HL-60 (cell line): Measurements from ENCODE around the gene THAP9.

Experiments
- CTCF ChIP-seq: IDR thresholded peaks from one replicate; pipeline ENCODE4 v1.5.1; 2011; ENCODE audit warnings: low read length, control low read depth, inconsistent platforms; ENCODE audit not compliant: insufficient read depth
- GABPA ChIP-seq: IDR thresholded peaks from 2 replicates; pipeline ENCODE4 v1.6.1; 2012; ENCODE audit warnings: low read depth
- POLR2AphosphoS5 ChIP-seq: IDR thresholded peaks from 2 replicates; pipeline ENCODE4 v1.6.1; 2012; ENCODE audit warnings: low read depth
- REST ChIP-seq: IDR thresholded peaks from 2 replicates; pipeline ENCODE4 v1.6.1; 2012; ENCODE audit warnings: low read depth; ENCODE audit not compliant: insufficient replicate concordance
- SPI1 ChIP-seq: IDR thresholded peaks from 2 replicates; pipeline ENCODE4 v1.6.1; 2012; ENCODE audit warnings: low read depth, mild to moderate bottlenecking, borderline replicate concordance

DNA sequence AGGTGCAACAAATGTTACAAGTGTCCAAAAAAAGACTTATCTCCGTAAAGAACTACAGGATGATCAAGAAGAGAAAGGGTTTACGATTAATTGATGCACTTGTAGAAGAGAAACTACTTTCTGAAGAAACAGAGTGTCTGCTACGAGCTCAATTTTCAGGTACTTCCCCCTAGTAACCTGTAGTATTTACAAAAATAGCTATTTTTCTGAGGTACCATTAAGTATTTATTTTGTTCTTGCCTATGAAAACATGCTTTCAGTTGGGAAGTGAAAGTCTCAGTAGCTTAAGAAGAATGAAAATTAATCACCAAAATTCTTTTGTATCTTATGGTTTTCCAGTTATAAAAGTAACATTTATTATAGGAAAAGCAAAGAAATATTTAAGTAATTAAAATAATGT, 5.9 kb downstream of the THAP9 start:
- TF ChIP-seq CTCF (no peak), REST (no peak), POLR2AphosphoS5 (no peak), GABPA (no peak), SPI1 (no peak)
